ENCODE measurements around the gene TMEM79.

DNA sequence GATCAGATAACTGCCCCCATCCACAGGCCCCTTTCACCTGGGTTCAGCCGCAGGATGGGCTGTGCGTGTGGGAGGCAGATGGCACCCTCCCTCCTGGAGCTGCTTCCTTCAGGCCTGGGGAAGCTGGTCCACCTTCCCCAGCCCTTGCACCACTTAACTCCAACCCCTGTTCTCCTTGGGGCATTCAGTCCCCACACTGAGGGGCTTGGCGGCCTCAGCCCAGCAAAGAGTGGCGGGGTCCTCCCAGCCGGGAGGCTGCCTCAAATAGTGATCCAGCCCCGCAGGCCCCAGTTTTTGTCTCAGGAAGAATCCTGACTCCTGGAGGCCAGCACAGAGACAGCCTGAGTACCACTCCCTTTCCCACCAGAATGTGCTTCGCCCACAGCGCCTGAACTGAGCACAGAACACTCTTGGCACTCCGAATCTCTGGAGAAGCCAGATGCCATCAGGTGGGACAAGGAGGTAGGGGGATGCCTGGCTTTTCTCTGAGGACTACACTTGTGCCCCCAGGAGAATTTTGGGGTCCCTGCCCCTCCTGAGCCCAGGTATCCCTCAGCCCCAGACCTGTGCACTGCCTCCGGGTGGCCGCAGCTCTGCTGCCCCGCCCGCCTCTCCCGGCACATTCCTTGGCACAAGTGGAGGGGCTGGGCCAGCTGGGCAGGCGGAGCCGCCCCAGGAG is 37.2 kb upstream of the TMEM79 start:
- TF ChIP-seq, protein P1, sequence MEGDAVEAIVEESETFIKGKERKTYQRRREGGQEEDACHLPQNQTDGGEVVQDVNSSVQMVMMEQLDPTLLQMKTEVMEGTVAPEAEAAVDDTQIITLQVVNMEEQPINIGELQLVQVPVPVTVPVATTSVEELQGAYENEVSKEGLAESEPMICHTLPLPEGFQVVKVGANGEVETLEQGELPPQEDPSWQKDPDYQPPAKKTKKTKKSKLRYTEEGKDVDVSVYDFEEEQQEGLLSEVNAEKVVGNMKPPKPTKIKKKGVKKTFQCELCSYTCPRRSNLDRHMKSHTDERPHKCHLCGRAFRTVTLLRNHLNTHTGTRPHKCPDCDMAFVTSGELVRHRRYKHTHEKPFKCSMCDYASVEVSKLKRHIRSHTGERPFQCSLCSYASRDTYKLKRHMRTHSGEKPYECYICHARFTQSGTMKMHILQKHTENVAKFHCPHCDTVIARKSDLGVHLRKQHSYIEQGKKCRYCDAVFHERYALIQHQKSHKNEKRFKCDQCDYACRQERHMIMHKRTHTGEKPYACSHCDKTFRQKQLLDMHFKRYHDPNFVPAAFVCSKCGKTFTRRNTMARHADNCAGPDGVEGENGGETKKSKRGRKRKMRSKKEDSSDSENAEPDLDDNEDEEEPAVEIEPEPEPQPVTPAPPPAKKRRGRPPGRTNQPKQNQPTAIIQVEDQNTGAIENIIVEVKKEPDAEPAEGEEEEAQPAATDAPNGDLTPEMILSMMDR (conservative IDR thresholded peaks at IDR 0.05; ENCODE audit: low read length), result no peak
- no peak for TF ChIP-seq EZH2phosphoT487 (IDR thresholded peaks at IDR 0.05; ENCODE audit: borderline replicate concordance)
